RWPE1 (cell line): Measurements from ENCODE around the gene PRPF38B.

Source experiments
- CTCF ChIA-PET: fragments of 350-600 bp; sonication (Branson Sonifier 250); formaldehyde crosslinking; extraction: SDS; loops from one replicate; lab custom pipeline; 2021; lab: Yijun Ruan, JAX
- POLR2A ChIA-PET: fragments of 400-600 bp; formaldehyde crosslinking; extraction: SDS; loops from one replicate; lab custom pipeline; 2020; ENCODE audit warnings: antibody characterized with exemption; ENCODE audit not compliant: low non-redundant PET; lab: Yijun Ruan, JAX
- DNase-seq: peaks from one replicate; pipeline ENCODE4 v3.0.0; 2012; ENCODE audit warnings: low spot score
- H3K27ac ChIP-seq: fragments of 450-650 bp; 2 replicates; pipeline ENCODE4 v1.5.1; 2017
- CTCF ChIP-seq: fragments of 450-650 bp; conservative IDR thresholded peaks from 2 replicates; pipeline ENCODE4 v1.5.1; 2017; ENCODE audit warnings: low read depth, mild to moderate bottlenecking

Gene PRPF38B

GRCh38 chr1:108746382-108747170 lies 54.5 kb downstream of the PRPF38B start, which contains the start of gene STXBP3:
Gene STXBP3, plus strand, starts transcription at chr1:108746674. Its CDS starts 64 bp downstream, at chr1:108746738.
- peak; percentile 96 for TF ChIP-seq CTCF
- H3K27ac ChIP-seq: peak within 1 kb of the TSS; percentile 96
- POLR2A ChIA-PET: interaction anchor here (1.0 kb wide), 1 partner anchor 54 kb away, joined by 7 read pairs; the partner anchor contains the start of gene PRPF38B

GRCh38 chr1:108747171-108747850 lies 55.2 kb downstream of the PRPF38B start:
- TF ChIP-seq CTCF: no peak
- CTCF ChIA-PET: no interaction called here
- peak overlapping the region; percentile 96 for H3K27ac ChIP-seq
- POLR2A ChIA-PET: interaction anchor here (1.0 kb wide), 1 partner anchor 55 kb away, joined by 7 read pairs; the partner anchor contains the start of gene PRPF38B
- DNase-seq: peak; percentile 85

More at GRCh38 chr1:108746382-108747170, 54.5 kb downstream of the PRPF38B start, which contains the start of gene STXBP3:
- DNase-seq: peak; percentile 96
- CTCF ChIA-PET: no interaction called here

- POLR2A ChIA-PET: no interaction called here
Observed at GRCh38 chr1:108747898-108748297, 55.8 kb downstream of the PRPF38B start.

GRCh38 chr1:108749081-108749480 lies 57.0 kb downstream of the PRPF38B start:
- no peak for DNase-seq
- CTCF ChIA-PET: interaction anchor here (0.6 kb wide), 1 partner anchor 269 kb away, joined by 3 read pairs; no protein-coding TSS in a partner anchor
- no peak for TF ChIP-seq CTCF
- POLR2A ChIA-PET: no interaction called here
- no peak overlapping the region for H3K27ac ChIP-seq

More at GRCh38 chr1:108747898-108748297, 55.8 kb downstream of the PRPF38B start:
- TF ChIP-seq CTCF: no peak
- CTCF ChIA-PET: no interaction called here
- no peak overlapping the region; the same call in 1 of the 2 replicates for H3K27ac ChIP-seq
- no peak for DNase-seq

- ChIA-PET CTCF (interaction anchor here (0.6 kb wide), 1 partner anchor 101 kb away, joined by 3 read pairs; no protein-coding TSS in a partner anchor), POLR2A (no interaction called here)
- no peak overlapping the region for H3K27ac ChIP-seq
- TF ChIP-seq CTCF: no peak
- DNase-seq: no peak
Observed at GRCh38 chr1:108750476-108751181, 58.5 kb downstream of the PRPF38B start.
